Stimulated activated CD4-positive, alpha-beta T cell treated with anti-CD3 and anti-CD28 coated beads, Interleukin-1b, Interleukin-23, amount 100 ng/mL, for 1 hour (primary cell): Measurements from ENCODE around the gene LUC7L3.
A peak's percentile ranks its signal among the peaks of the same experiment; 100 is the strongest.

ENCODE experiments used
- DNase-seq, 2 donors: peaks; one replicate each; pipeline ENCODE4 v3.0.0-alpha.2; 2020; ENCODE audit warnings: low read depth in 2 of 2

LUC7L3 gene

DNA sequence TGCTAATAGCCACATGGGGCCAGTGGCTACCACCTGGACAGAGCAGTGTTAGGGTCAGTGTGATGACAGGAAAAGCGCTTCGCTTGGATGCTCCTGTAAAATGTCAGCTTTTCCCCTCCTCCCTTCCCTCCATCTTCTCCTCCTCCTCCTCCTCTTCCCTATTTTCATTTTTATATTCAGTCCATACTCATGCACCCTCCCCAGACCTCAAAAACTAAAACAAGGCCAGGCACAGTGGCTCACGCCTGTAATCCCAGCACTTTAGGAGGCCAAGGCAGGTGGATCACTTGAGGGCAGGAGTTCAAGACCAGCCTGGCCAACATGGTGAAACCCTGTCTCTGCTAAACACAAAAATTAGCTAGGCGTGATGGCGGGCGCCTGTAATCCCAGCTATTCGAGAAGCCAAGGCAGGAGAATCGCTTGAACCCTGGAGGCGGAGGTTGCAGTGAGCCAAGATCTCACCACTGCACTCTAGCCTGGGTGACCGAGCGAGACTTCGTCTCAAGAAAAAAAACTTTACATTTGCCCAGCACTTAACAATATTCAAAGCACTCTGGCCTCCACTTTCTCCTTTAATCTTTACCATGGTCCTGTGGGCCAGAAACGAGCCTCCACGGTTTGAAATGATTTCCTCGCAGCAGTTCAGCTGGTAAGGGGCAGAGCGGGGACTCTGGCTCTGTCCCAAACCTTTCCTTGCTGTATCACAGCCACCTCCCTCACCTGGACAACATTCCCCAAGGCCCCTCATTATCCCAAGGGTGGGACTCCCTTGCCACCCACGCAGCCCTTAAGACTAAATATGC is 33.5 kb upstream of the LUC7L3 start:
- no peak for DNase-seq

- DNase-seq = no peak
Measured at GRCh38 chr17:50686494-50687199, 32.8 kb upstream of the LUC7L3 start.

GRCh38 chr17:50687200-50688066 is 32.0 kb upstream of the LUC7L3 start:
- no peak for DNase-seq

- no peak for DNase-seq
Measured at GRCh38 chr17:50688245-50688644, 31.2 kb upstream of the LUC7L3 start.

GRCh38 chr17:50689251-50689650 is 30.2 kb upstream of the LUC7L3 start:
- no peak for DNase-seq

DNA sequence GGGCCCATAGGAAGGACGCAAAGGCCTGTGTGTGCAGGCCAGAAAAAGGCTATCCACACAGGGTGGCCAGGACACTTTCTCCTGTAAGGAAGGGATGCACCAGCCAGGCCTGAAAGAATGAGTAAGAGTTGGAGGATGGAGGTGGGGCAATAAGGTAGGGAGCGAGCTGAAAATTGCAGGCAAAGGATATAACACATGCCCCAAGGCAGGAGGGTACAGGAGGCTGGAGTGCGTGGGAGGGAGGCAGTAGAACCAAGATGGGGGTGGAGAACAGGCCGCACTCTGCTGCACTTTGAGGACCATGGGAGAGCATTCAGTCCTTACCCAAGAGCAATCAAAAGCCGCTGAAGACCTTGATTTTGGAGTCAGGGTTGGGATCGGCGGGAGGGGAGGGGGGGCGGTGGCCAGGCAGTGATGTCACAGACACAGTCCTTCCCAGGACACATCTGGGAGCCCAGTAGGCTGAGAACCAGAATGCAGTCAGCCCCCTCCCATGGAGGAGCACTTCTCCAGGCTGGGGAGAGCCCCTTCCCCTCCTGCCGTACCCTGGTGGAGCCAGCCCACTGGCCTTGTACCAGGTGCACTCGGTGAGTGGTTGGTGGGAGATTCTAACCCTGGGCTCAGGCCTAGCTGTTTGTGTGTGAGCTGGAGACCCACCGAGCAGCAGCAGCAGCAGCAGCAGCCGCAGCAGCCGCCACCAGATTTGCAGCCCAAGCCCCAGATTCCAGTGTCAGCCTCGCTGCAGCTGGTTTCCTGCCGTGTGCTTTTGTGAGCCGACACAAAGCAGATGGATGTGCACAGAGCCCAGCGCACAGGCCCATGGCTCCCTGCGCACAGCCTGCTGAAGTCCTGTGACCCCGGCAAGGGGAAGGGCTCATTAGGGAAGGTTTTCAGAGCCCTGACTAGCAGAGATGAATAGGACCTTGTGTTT is 29.2 kb upstream of the LUC7L3 start:
- no peak for DNase-seq

DNA sequence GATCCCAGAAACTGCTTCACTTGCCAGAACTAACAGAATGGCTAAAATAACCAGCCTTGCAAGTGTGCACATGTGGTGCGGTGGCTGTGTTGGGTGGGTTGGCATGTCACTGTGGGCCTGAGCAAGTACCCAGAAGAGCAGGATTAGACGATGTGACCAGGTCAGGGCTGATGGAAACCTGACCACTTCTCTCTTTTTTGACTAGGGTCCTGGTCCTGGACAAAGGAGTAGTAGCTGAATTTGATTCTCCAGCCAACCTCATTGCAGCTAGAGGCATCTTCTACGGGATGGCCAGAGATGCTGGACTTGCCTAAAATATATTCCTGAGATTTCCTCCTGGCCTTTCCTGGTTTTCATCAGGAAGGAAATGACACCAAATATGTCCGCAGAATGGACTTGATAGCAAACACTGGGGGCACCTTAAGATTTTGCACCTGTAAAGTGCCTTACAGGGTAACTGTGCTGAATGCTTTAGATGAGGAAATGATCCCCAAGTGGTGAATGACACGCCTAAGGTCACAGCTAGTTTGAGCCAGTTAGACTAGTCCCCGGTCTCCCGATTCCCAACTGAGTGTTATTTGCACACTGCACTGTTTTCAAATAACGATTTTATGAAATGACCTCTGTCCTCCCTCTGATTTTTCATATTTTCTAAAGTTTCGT is 28.4 kb upstream of the LUC7L3 start:
- no peak for DNase-seq

DNA sequence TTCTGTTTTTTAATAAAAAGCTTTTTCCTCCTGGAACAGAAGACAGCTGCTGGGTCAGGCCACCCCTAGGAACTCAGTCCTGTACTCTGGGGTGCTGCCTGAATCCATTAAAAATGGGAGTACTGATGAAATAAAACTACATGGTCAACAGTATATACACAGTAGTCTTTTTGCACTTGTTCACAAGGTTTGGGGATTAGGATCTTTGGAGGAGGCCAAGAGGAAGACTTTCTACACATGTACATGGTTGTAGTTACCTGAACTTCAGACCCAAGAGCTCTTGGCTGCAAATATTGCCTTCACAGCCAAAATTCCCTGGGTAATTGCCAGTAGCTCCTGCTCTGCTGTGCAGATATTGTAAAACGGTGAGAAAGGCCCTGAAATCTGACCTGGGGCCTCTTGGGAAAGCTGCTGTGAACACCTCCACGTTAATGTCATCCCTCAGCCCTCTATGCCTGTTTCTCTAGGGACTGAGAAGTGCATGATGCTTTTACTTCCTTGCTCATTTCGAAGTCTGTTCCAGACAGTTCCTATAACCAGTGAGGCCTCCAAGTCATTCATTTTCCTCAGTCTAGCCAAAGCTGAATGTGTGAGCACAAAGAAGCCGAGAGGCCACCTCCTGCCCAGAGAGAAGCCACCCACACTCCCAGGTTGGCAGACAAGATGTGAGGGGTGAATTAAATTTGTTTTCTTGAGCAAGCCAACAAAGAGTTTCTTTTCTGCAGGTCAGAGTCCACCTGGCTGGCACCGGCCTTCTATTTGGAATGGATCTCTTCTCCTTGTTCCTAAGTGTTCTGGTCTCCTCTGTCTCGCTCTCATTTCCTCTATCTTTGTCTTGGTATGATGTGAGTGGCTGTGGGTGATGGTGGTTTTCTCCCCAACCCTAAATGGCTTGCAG is 27.6 kb upstream of the LUC7L3 start:
- no peak for DNase-seq

- DNase-seq = no peak
Measured at GRCh38 chr17:50692448-50693035, 26.9 kb upstream of the LUC7L3 start.

- DNase-seq = no peak
Measured at GRCh38 chr17:50693036-50693682, 26.2 kb upstream of the LUC7L3 start.

- no peak for DNase-seq
Measured at GRCh38 chr17:50696365-50696879, 23.0 kb upstream of the LUC7L3 start.

- no peak for DNase-seq
Measured at GRCh38 chr17:50697062-50697461, 22.3 kb upstream of the LUC7L3 start.

- DNase-seq = no peak
Measured at GRCh38 chr17:50697663-50698272, 21.6 kb upstream of the LUC7L3 start.

DNA sequence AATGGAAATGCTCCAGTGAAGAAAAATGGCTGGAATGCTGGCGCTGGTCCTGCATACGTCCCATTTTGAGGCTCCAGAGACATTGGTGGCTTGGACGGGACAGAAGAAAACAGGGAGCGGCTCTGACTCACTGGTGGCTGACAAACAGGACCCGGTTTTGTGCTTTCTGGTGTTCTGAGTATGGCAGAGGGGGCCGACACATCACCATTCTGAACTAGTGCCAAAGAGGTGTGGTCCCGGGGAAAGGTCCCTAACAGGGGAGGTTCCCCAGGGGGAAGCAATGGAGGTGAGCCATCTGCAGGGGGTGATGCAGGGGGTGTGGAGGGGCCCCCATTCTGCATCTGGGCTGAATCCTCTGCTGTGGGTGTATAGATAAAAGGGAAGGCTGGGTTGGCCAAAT is 20.0 kb upstream of the LUC7L3 start:
- DNase-seq = no peak

- no peak for DNase-seq
Measured at GRCh38 chr17:50703162-50703561, 16.2 kb upstream of the LUC7L3 start.

DNA sequence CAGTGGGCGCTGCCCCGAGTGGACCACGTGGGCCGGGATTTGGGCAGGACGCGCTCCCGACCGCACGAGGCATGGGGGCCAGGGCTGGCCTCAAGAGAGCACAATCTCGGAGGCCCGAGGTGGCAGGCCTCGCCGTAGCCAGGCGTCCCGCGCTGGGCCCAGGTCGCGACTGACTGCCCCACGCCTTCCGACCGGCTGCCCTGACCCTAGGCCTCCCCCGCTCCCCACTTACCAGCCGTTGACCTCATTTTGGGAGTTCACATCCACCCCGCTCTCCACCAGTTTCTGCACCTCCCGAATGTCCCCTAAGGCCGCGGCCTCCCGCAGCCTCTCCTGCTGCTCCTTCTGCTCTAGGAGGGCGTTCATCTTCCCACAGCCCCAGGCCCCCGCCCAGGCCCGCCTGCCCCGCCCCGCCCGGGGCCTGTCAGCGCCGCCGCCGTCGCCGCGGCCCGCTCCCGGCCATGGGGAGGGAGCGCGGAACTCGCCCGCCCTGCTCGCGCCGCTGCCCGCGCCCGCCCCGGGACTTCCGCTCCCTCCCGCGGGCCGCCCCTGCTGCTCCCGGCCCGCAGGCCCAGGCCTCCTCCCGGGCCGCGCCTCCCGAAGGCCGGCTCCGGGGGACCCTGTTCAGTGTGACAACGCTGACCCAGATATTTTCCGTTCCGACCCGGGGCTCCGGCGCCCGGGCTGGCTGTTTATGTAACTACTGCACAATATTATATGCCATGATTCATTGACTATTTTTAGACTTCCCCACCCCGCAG is 11.9 kb upstream of the LUC7L3 start, which contains the start of gene ANKRD40:
ANKRD40 (minus strand) TSS at position 626 of the 761 bp plus-strand sequence; CDS start at position 366, 260 bp downstream.
- peak; percentile 80 to 88 for DNase-seq
